Measurements from ENCODE around the gene SERTM1.

SERTM1 gene

GRCh38 chr13:36668316-36668715 is 5.5 kb upstream of the SERTM1 start:
- no peak overlapping the region for H3K4me3 ChIP-seq (IDR thresholded peaks at IDR 0.05; ENCODE audit: insufficient read depth, low read depth, low read length)
- H3K4me1 ChIP-seq (ENCODE audit: low read depth, poor library complexity, severe bottlenecking), result no peaks in the 10 kb centered on the region
- no peaks in the 10 kb centered on the region for H3K79me2 ChIP-seq (ENCODE audit: insufficient read depth, low read depth)
- TF ChIP-seq CTCF (conservative IDR thresholded peaks at IDR 0.05; ENCODE audit: low read depth, low read length), result no peak
- no peak overlapping the region for H3K4me2 ChIP-seq
- H4K20me1 ChIP-seq (ENCODE audit: insufficient read depth), result no peaks in the 10 kb centered on the region
- H3K27me3 ChIP-seq (ENCODE audit: insufficient read depth, low read depth), result no peaks in the 10 kb centered on the region
- no peak overlapping the region for H3K9ac ChIP-seq
- no peaks in the 10 kb centered on the region for H3K36me3 ChIP-seq (ENCODE audit: insufficient read depth)
- no peak overlapping the region for H3K27ac ChIP-seq
- H2AFZ ChIP-seq (ENCODE audit: low read depth), result no peak overlapping the region

- Histone ChIP-seq H3K9ac (no peak overlapping the region), H4K20me1 (ENCODE audit: insufficient read depth) (no peaks in the 10 kb centered on the region), H3K4me2 (no peak overlapping the region)
Observed at GRCh38 chr13:36673352-36673751, 468 bp upstream of the SERTM1 start.

GRCh38 chr13:36674337-36675212 is 755 bp downstream of the SERTM1 start:
- Histone ChIP-seq H3K4me1 (ENCODE audit: low read depth, poor library complexity, severe bottlenecking) (no peaks in the 10 kb centered on the region), H3K27me3 (ENCODE audit: insufficient read depth, low read depth) (no peaks in the 10 kb centered on the region), H3K4me3 (IDR thresholded peaks at IDR 0.05; ENCODE audit: insufficient read depth, low read depth, low read length) (no peak overlapping the region), H3K36me3 (ENCODE audit: insufficient read depth) (no peaks in the 10 kb centered on the region), H3K9ac (no peak overlapping the region), H3K79me2 (ENCODE audit: insufficient read depth, low read depth) (no peaks in the 10 kb centered on the region), H3K4me2 (no peak overlapping the region), H3K27ac (no peak overlapping the region), H4K20me1 (ENCODE audit: insufficient read depth) (no peaks in the 10 kb centered on the region), H2AFZ (ENCODE audit: low read depth) (no peak overlapping the region)
- TF ChIP-seq CTCF (conservative IDR thresholded peaks at IDR 0.05; ENCODE audit: low read depth, low read length), result no peak

More at GRCh38 chr13:36673352-36673751, 468 bp upstream of the SERTM1 start:
- Histone ChIP-seq H3K79me2 (ENCODE audit: insufficient read depth, low read depth) (no peaks in the 10 kb centered on the region), H3K36me3 (ENCODE audit: insufficient read depth) (no peaks in the 10 kb centered on the region), H3K4me1 (ENCODE audit: low read depth, poor library complexity, severe bottlenecking) (no peaks in the 10 kb centered on the region), H3K27ac (no peak overlapping the region), H3K27me3 (ENCODE audit: insufficient read depth, low read depth) (no peaks in the 10 kb centered on the region), H3K4me3 (IDR thresholded peaks at IDR 0.05; ENCODE audit: insufficient read depth, low read depth, low read length) (no peak overlapping the region), H2AFZ (ENCODE audit: low read depth) (no peak overlapping the region)
- no peak for TF ChIP-seq CTCF (conservative IDR thresholded peaks at IDR 0.05; ENCODE audit: low read depth, low read length)

GRCh38 chr13:36675213-36675536 is 1.4 kb downstream of the SERTM1 start:
- TF ChIP-seq CTCF (conservative IDR thresholded peaks at IDR 0.05; ENCODE audit: low read depth, low read length), result no peak
- H3K27me3 ChIP-seq (ENCODE audit: insufficient read depth, low read depth), result no peaks in the 10 kb centered on the region

More at GRCh38 chr13:36675213-36675536, 1.4 kb downstream of the SERTM1 start:
- Histone ChIP-seq H3K9ac (no peak overlapping the region), H3K4me2 (no peak overlapping the region), H3K4me1 (ENCODE audit: low read depth, poor library complexity, severe bottlenecking) (no peaks in the 10 kb centered on the region), H3K79me2 (ENCODE audit: insufficient read depth, low read depth) (no peaks in the 10 kb centered on the region), H2AFZ (ENCODE audit: low read depth) (no peak overlapping the region), H3K27ac (no peak overlapping the region), H3K36me3 (ENCODE audit: insufficient read depth) (no peaks in the 10 kb centered on the region), H3K4me3 (IDR thresholded peaks at IDR 0.05; ENCODE audit: insufficient read depth, low read depth, low read length) (no peak overlapping the region), H4K20me1 (ENCODE audit: insufficient read depth) (no peaks in the 10 kb centered on the region)
